ENCODE data around the gene FAM222B. TPM values are rescaled to one million over a fixed set of nuclear protein-coding genes. Genes with fewer than 3 reads are reported as not detected.

FAM222B gene
- total RNA-seq, 1 experiment from 2014 or later, result 4.8 TPM

- Histone ChIP-seq H3K4me3 (ENCODE audit: low read length) (peak within 1 kb of the TSS; percentile 86), H2AFZ (ENCODE audit: low read length) (peak within 1 kb of the TSS; percentile 72), H3K36me3 (ENCODE audit: low read depth, low read length) (peaks cover 32% of the 10 kb centered on the region), H3K9me2 (replicated peaks; ENCODE audit: low read length) (no peaks in the 10 kb centered on the region), H4K20me1 (ENCODE audit: low read length) (peaks cover 23% of the 10 kb centered on the region), H3K4me2 (ENCODE audit: low read length) (peak within 1 kb of the TSS; percentile 100), H3K27me3 (ENCODE audit: low read length) (no peaks in the 10 kb centered on the region), H3F3A (ENCODE audit: low read length, unreplicated experiment) (peaks cover 8% of the 10 kb centered on the region), H3K27ac (ENCODE audit: low read length) (peak within 1 kb of the TSS; percentile 99), H3K9ac (ENCODE audit: low read length) (peak within 1 kb of the TSS; percentile 94), H3K9me3 (ENCODE audit: low read length) (no peaks in the 10 kb centered on the region), H3K4me1 (ENCODE audit: insufficient read depth, low read length) (peaks cover 37% of the 10 kb centered on the region), H3K79me2 (ENCODE audit: low read length) (peaks cover 23% of the 10 kb centered on the region)
- ChIA-PET POLR2A (ENCODE audit: unreplicated experiment) (interaction anchor here (0.5 to 2.0 kb wide), 8 partner anchors 10 to 225 kb away, joined by 3 to 51 read pairs (median 4); partner anchors contain the start of gene PHF12), CTCF (interaction anchor here (0.5 to 4.0 kb wide), 8 partner anchors 9 to 225 kb away, joined by 5 to 55 read pairs (median 10); partner anchors contain the start of gene PHF12)
- no TSS peak for BruUV-seq (replicated peaks)
- peak; percentile 54 for DNase-seq
- intact Hi-C loops (cut with micrococcal nuclease), result loop anchor here (2.0 to 10.0 kb wide), 2 partner anchors 179 to 227 kb away; partner anchors contain the start of gene DHRS13
- peak; percentile 34 for ATAC-seq
- TF ChIP-seq EZH2 (IDR thresholded peaks at IDR 0.05; ENCODE audit: low read length, unreplicated experiment), result no peak
- no peak for TF ChIP-seq CTCF (conservative IDR thresholded peaks at IDR 0.05; ENCODE audit: low read depth, low read length)
- TF ChIP-seq EZH2phosphoT487 (IDR thresholded peaks at IDR 0.05; ENCODE audit: borderline replicate concordance, low read length), result no peak
Observed at GRCh38 chr17:28726226-28726626, 116.4 kb downstream of the FAM222B start, which contains the start of gene TLCD1. Gene TLCD1, minus strand, starts transcription at chr17:28726233. Its CDS starts 136 bp downstream, at chr17:28726097.

- Histone ChIP-seq H2AFZ (ENCODE audit: low read length) (no peak overlapping the region), H4K20me1 (ENCODE audit: low read length) (peaks cover 28% of the 10 kb centered on the region), H3K4me1 (ENCODE audit: insufficient read depth, low read length) (peaks cover 37% of the 10 kb centered on the region), H3K9ac (ENCODE audit: low read length) (peak overlapping the region; percentile 94), H3K79me2 (ENCODE audit: low read length) (peaks cover 28% of the 10 kb centered on the region), H3K27me3 (ENCODE audit: low read length) (no peaks in the 10 kb centered on the region), H3K9me2 (replicated peaks; ENCODE audit: low read length) (no peaks in the 10 kb centered on the region), H3F3A (ENCODE audit: low read length, unreplicated experiment) (peaks cover 12% of the 10 kb centered on the region), H3K4me2 (ENCODE audit: low read length) (peak overlapping the region; percentile 96), H3K27ac (ENCODE audit: low read length) (peak overlapping the region; percentile 74), H3K9me3 (ENCODE audit: low read length) (no peaks in the 10 kb centered on the region), H3K4me3 (ENCODE audit: low read length) (peak overlapping the region; percentile 60), H3K36me3 (ENCODE audit: low read depth, low read length) (peaks cover 37% of the 10 kb centered on the region)
- DNase-seq, result peak; percentile 68
- intact Hi-C loops (cut with micrococcal nuclease), result loop anchor here (2.0 to 10.0 kb wide), 2 partner anchors 179 to 227 kb away; partner anchors contain the start of gene DHRS13
- CTCF ChIA-PET, result interaction anchor here (1.5 to 4.0 kb wide), 6 partner anchors 9 to 226 kb away, joined by 5 to 55 read pairs (median 10); partner anchors contain the start of gene PHF12
- no TSS peak for BruUV-seq (replicated peaks)
- POLR2A ChIA-PET (ENCODE audit: unreplicated experiment), result interaction anchor here (1.4 kb wide), 1 partner anchor 21 kb away, joined by 4 read pairs; no protein-coding TSS in a partner anchor
- peak; percentile 41 for ATAC-seq
- TF ChIP-seq EZH2phosphoT487 (IDR thresholded peaks at IDR 0.05; ENCODE audit: borderline replicate concordance, low read length) (no peak; the same call in 1 of the 2 replicates), EZH2 (IDR thresholded peaks at IDR 0.05; ENCODE audit: low read length, unreplicated experiment) (no peak), CTCF (conservative IDR thresholded peaks at IDR 0.05; ENCODE audit: low read depth, low read length) (no peak)
Observed at GRCh38 chr17:28725660-28726225, 116.8 kb downstream of the FAM222B start.

Data from PC-3 (cell line).